PFSK-1 (cell line): ENCODE results near the gene PIK3C3.

Experiments used
- FOXP2 ChIP-seq: optimal IDR thresholded peaks from 2 replicates; pipeline ENCODE3; 2011; ENCODE audit warnings: borderline replicate concordance, control low read depth, inconsistent platforms; ENCODE audit not compliant: insufficient read depth; ENCODE audit errors: extremely low read length, extremely low read depth
- POLR2AphosphoS5 ChIP-seq: IDR thresholded peaks from 2 replicates; pipeline ENCODE4 v1.6.1; 2012; ENCODE audit warnings: low read depth, mild to moderate bottlenecking, control low read depth, low read length, moderate library complexity
- REST ChIP-seq, 2 experiments: IDR thresholded peaks; 2 replicates each; pipeline versions ENCODE4 v1.6.1 to v1.8.0; 2011 to 2012; ENCODE audit warnings: low read depth in 2 of 2, low read length in 2 of 2, control low read depth in 1 of 2, inconsistent platforms in 1 of 2, mild to moderate bottlenecking in 1 of 2, moderate library complexity in 1 of 2; ENCODE audit not compliant: insufficient read depth in 1 of 2
- SIN3A ChIP-seq: IDR thresholded peaks from 2 replicates; pipeline ENCODE4 v1.6.1; 2012; ENCODE audit warnings: mild to moderate bottlenecking, low read length, moderate library complexity, borderline replicate concordance; ENCODE audit not compliant: insufficient read depth
- TAF1 ChIP-seq: IDR thresholded peaks from 2 replicates; pipeline ENCODE4 v1.6.1; 2012; ENCODE audit warnings: low read length, control low read depth, borderline replicate concordance; ENCODE audit not compliant: insufficient read depth

DNA sequence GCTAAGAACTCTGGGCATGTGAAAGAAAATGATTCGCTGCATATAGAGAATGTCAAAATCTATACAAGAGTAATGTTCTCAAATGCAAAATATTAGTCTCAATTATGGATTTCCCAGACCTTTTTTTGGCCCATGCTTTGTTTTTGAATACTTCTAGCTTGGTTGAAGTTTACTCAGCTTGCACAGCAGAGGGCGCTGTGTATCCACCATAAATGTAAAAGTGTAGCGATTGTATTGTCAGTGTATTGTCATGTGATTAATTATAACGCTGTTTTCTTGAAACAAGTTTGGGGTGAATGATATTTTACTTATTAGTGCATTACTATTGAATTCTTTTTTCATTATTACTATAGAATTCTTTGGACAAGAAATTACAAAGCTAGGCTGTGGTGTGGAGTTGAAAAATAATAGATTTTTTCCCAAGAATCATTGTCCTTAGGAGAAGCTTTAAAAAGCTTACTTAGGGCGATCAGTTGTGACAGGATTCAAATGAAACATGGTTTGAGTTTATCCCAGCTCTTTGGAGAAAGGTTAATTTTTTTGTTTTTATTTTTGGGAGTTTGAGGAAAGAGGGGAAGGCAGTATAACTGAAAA, 98.3 kb downstream of the PIK3C3 start:
- no peak for TF ChIP-seq TAF1
- TF ChIP-seq REST (IDR thresholded peaks at IDR 0.05; ENCODE audit: insufficient read depth in 1 of 2, low read depth in 2 of 2, low read length in 2 of 2), result no peak
- TF ChIP-seq POLR2AphosphoS5, result no peak
- no peak for TF ChIP-seq SIN3A
- no peak for TF ChIP-seq FOXP2
